Measurements from ENCODE around the gene CERS6.

- TF ChIP-seq GATA2 (IDR thresholded peaks at IDR 0.05; ENCODE audit: low read depth, low read length): no peak
- TF ChIP-seq GATA3 (IDR thresholded peaks at IDR 0.05; ENCODE audit: low read depth, low read length): no peak
Observed at GRCh38 chr2:168679741-168680310, 223.8 kb downstream of the CERS6 start.
